ENCODE measurements around the gene SPPL2B.

The SPPL2B gene

DNA sequence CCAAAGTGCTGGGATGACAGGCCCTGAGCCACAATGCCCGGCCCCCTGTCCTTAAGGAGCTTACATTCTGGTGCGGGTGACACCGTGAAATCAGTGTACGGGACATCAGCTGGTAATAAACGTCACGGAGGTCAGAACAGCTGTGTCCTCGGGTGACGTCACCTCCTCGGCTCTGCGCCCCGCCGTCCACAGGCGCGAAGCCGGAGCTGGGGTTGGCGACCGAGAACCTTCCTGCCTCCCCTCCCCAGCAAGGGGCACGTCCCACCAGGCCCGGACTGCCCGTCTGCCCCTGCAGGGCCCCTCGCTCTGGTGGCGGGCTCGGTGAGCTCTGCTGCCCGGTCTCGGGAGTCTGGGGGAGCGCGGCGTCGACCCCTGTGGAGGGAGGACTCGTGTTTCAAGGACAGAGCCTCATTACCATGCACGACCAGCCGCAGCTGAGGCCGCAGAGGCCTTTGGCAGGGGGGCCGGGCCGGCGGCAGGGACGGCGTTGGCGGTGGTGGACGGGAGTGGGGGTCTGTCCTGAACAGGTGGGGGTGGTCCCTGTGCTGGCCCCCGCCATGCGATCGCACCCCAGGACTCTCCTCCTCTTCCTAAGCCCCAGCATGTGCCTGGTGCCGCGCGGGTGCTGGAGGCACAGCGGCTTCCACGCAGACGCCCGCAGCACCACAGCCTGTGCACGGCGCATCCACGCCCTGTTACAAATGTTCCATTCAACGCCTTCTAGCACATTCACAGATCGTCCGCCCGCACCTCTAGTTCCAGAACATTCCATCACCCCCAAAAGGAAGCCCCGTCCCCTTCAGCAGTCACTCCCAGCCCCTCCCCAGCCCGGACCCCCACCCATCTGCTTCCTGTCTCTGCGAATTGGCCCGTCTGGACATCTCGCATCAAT is 25.9 kb upstream of the SPPL2B start:
- DNase-seq (ENCODE audit: low read depth, low spot score) = peak; percentile 55

DNA sequence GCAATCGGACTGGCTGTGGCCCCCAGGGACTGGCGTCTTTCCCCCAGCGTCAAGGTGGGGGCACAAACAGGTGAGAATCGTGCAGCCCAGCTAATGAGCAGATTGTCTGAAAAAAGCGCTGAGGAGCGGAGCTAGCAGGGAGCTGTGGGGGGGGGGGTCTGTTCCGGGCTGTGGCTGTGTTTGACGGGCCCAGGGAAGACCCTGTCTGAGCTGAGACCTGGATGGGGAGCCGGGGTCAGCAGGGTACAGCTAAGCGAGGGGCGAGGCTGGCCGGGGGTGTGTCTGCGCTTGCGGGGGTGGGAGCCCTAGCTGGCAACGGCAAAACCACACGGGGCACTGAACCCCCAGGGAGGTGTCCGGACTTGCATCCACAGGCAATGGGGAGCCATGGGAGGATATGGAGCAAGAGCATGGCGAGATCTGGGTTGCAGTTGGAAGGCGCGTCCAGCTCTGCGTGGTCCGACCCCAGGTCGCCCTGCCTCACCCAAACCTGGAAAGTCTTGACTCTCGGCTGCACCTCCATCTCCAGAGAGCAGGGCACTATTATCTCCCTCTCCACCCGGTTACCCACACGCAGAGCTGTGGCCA is 25.2 kb upstream of the SPPL2B start:
- DNase-seq (ENCODE audit: low read depth, low spot score) = no peak

DNA sequence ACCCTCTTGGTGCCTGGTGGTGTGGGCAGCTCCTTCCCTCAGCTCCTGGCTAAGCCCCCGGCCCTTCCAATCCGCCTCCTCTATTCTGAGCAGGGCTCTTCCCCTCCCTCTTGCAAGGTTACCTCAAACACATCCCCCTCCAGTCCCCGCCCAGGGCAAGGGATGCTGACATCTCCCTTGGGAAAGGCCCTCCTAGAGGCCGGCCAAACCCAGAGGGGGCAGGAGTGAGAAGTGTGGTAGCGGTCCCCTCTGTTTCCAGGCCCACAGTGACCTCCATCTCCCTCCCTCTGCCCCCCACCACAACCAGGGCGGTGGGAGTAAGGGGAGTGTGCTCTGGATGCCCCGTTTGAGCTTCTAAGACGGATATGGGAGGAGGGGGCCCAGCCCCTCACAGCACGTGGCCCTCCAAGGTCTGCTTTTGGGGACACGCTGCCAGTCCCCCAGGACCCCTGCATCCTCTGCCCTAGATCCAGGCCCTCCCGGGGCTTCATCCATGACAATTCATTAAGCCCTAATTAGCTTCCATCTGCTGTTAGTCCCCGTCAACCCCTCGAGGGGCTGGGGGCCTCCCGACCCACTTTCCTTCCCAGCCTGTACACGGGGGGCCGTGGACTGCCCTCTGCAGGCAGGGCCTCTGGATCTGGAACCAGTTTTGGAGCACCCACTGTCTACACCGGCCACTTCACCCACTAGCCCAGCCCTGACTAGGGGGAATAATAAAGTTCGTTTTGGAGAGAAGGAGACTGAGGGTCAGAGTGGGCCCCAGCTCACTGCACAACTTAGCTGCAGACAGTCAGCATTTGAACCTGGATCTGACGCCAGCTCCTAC is 22.8 kb upstream of the SPPL2B start:
- DNase-seq (ENCODE audit: low read depth, low spot score) = no peak

DNA sequence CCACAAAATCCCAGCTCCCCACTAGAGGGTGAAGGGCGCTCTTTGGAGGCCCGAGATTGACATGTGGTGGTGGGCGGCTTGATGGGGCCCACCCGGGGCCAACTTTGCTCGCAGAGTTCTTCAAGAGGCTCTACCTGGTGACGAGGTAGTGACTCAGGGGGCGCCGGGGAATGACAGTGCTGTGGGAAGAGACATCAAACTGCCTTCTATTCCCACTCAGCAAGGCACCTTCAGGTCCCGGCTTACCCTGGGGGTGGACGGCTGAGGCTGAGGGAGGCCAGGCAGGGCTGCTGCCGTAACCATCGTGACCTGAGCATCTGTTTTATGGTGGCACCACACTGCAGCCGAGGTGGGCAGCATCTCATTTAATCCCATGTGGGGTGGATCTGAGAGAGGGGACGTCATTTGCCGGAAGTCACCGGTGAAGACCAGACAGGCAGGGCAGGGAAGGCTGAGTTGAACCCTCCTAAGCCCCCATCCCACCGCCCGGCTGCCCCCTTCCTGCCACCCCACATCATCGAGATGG is 22.1 kb upstream of the SPPL2B start:
- DNase-seq (ENCODE audit: low read depth, low spot score) = no peak

DNA sequence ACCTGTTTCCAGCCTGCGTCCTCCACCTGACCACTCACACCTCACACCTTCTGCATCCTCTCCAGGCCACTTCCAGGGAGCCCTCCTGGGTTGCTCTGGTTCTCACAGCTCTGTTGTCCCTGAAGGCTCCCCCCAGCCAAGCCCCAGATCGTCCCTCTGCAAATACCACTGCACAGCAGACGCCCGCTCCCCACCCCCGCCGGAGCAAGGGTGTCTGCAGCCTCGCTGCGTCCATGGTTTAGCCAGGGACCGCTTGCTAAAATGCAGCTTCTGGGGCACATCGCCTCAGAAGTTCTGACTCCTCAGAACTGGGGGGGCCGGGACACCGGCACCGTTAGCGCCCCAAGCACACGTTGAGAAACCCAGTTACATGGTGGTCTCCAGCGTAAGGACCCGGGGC is 21.5 kb upstream of the SPPL2B start:
- DNase-seq (ENCODE audit: low read depth, low spot score) = no peak

DNA sequence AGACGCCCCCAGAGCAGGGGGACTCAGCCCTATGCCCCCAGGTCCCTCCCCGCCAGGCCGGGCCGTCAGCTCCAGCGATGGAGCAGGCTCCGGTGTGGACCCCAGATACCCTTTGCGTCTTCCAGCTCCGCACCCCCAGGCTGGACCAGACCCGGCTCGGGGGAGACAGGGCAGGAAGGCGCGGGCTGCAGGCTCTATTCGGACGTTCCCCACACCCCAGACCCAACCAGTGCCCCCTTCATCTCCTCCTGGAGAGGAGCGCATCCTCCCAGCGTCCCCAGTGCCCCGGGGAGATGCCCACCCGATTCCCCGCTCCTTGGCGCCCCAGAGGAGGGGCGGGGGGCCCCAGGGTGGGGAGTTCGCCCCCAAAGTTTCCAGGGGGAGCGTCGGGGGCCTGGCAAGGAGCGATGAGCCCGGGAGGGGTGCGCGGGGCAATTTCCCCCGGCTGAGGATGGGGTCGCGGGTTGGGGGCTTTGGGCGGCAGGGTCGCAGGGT is 20.9 kb upstream of the SPPL2B start:
- DNase-seq (ENCODE audit: low read depth, low spot score) = no peak

DNA sequence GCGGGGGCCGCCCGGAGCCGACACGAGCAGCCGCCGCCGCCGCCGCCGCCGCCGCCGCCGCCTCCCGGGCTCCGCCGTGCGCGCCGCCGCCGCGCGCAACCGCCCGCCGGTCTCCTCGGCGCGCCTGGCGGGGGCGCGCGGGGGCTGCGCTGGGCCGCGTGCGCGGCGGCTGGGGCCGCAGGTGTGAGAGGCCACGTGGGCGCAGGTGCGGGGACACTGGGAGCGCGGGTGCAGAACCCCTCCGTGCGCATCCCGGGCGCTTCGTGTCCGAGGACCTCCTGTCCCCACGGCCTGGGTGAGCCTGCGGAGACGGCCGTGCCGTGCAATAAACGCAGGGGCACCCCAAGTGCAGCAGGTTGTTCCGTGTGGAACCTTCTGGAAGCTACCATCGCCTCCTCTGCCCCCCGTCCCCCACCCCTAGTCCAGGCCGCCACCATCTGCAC is 20.3 kb upstream of the SPPL2B start, which contains the start of gene LINGO3:
LINGO3 (minus strand) TSS at position 41 of the 443 bp plus-strand sequence. CDS start 16,378 bp downstream, outside the sequence.
- DNase-seq (ENCODE audit: low read depth, low spot score) = no peak

DNA sequence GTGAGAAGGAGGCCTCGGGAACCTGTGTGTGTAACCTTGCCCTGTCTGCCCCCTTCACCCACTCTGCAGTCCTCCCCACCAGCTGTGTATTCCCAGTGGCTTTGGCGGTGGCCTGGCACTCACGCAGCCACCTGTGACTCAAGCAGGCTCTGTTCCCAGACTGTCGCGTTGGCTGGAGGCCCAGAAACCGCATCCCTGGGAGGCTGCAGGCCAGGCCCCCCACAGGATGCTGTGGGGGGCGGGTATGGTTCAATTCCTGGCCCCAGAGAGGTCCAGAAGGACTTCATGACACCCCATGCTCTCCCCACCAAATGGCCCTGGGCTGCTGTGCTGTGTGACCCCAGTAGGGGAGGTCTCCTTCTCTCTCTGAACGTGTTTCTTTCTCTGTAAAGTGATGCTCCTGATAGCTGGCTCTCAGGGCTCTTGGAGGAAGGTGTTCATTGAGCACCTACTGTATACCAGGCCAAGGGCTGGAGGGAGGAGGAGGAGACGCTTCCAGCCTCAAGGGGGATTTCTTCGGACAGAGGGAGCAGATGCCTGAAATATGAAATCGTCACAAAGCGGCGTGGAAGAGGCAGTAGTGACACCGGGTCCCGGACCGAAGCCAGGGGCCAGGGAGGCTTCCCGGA is 18.6 kb upstream of the SPPL2B start:
- no peak for DNase-seq (ENCODE audit: low read depth, low spot score)

DNA sequence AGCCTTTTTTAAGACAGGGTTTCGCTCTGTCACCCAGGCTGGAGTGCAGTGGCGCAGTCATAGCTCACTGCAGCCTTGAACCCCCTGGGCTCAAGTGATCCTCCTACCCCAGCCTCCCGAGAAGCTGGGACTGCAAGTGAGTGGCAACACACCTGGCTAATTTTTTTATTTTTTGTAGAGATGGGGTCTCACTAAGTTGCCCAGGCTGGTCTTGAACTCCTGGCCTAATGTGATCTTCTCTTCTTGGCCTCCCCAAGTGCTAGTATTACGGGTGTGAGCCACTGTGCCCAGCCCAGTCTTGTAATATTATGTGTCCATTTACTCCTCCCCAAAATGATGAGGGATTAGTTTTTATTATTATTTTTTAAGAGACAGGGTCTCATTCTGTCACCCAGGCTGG is 17.4 kb upstream of the SPPL2B start:
- no peak for DNase-seq (ENCODE audit: low read depth, low spot score)

DNA sequence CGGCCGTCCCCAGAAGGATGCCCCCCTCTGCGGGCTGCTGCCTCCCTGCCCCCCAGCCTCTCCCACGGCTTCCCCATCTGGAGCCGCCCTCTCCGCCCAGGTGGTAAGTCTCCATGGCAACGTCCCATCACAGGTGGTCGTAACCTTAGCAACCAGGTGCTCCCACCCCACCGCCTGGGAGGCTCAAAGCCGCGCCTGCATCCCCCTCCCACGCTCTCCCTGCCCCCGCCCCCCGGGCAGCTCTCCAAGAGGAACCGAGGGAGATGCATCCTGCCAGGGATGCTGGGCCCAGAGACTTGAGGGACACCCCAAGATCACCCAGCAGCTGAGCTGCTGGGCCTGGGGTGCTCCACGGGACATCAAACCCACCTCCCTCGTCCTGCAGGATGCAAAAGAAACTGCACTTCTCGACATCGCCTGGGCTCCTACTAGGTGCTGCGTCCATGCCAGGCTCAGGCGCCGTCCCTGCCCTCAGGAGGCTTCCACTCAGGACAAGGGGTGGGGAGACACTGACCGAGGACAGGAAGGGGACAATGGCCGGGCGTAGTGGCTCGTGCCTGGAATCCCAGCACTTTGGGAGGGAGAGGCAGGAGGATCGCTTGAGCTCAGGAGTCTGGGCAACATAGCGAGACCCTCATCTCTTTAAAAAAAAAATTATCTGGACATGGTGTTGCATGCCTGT is 15.5 kb upstream of the SPPL2B start:
- DNase-seq (ENCODE audit: low read depth, low spot score) = no peak

DNA sequence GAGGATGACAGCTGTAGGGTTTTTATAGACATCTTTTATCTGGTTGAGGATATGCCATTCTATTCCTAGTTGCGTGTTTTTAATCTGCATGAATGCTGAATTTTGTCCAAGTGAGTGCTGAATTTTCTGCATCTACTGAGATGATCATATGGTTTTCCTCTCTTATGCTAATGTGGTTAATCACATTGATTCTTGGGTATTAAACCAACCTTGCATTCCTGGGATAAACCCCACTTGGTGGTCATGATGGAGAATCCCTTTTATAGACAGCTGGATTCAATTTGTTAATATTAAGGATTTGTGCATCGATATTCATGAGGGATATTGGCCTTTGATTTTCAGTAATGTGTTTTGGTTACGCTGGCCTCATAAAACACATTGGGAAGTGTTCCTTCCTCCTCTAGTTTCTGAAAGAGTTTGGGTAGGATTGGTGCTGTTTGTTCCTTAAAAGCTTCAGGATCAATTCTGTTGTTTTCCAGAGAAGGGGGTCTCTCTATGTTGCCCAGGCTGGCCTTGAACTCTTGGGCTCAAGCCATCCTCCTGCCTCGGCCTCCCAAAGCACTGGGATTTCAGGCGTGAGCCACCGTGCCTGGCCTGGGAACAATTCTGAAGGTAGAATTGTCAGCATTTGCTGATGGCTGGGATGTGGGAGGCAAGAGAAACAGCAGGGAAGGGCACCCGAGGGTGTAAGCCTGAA is 13.2 kb upstream of the SPPL2B start:
- DNase-seq (ENCODE audit: low read depth, low spot score) = no peak

DNA sequence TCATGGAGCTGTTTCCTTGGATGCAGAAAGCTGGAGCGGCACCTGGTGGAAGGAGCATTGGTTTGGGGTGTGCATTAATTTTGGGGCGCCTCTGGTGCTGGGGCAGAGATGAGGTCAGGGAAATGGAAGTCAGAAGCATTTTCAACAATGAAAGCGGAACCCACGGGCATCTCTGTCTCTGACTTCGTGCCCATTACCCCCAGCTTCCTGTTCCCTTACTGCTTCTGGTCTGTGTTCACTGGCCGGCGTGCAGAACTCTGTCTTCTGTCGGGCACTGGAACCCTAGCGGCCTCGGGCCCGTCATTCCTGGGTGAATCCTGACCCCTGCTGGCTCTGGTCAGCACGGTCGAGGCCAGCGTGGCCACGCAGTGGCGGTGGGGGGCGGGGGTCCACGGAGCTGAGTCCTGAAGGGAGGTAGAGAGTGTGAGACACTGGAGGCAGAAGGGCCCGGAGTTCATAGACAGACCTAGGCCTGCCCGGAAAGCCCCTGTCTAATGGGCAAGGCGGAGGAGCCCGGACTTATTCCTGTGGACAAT is 12.6 kb upstream of the SPPL2B start:
- DNase-seq (ENCODE audit: low read depth, low spot score) = peak; percentile 79

DNA sequence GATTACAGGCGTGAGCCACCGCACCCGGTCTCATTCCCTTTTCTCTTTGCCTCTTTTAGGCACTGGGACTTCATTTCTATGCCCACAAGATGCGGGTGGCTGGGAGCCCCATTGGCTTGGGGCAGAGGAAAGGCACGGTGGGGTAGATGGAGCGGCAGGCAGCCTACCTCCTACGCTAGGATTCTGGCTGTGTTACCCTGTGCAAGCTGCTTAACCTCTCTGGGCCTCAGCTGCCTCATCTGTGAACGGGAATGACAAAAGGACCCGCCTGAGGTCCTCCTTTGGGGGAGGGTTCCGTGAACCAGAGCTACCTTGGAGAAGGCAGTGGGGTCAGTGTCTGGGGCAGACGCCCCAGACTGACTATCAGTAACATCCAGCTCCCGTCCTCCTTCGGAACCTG is 11.2 kb upstream of the SPPL2B start:
- no peak for DNase-seq (ENCODE audit: low read depth, low spot score)

DNA sequence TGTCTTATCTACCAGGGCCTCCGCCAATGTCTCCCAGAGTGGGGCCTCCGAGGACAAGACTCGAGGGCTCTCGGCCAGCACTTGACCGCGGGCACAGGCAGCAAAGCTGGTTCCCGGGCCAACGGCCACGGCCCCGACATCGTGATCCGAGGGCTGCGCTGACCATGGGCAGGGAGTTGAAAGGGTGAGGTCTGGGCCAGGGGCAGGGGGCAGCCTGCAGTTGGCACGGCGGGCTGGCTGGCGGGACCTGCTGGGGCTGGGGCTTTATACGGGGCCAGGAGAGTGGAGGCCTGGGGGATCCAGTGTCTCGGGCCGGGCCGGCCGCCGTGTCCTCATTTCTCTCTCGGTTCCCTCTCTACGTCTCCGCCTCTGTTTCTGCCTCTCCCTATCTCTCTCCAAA is 10.7 kb upstream of the SPPL2B start:
- DNase-seq (ENCODE audit: low read depth, low spot score) = no peak

DNA sequence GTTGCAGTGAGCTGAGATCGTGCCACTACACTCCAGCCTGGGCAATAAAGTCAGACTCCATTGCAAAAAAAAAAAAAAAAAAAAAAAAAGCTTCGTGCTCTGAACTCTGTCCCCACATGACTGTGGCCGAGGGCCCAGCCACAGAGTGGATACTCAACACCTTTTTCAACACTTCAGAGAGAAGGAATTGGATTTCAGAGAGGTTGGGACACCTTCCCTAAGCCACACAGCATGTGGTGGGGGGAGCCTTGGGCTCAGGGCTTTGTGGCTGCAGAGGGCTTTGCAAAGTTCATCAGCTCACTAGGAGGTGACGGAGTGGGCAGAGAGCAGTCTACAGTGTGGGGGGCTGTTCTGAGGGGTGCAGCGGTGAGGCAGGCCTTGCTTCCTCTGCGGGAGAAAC is 9.6 kb upstream of the SPPL2B start:
- no peak for DNase-seq (ENCODE audit: low read depth, low spot score)

DNA sequence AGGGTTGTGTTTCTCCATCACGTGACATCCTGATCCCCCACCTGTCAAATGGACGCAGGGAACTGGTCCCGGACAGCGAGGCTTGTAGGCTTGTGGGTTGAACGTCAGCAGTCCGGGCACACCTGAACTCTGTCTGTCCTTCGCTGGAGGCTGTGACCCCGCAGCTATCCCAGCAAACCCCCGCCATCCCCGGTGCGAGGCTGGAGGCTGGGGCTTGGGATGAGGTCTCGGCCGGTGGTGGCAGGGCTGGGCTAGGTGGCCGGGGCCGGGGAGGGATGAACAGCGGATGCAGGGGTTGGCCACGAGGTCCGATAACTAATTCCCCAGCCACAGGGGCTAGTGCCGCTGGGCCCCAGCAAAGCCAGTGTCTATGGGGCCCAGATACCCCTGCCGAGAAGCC is 8.9 kb upstream of the SPPL2B start:
- DNase-seq (ENCODE audit: low read depth, low spot score) = no peak

DNA sequence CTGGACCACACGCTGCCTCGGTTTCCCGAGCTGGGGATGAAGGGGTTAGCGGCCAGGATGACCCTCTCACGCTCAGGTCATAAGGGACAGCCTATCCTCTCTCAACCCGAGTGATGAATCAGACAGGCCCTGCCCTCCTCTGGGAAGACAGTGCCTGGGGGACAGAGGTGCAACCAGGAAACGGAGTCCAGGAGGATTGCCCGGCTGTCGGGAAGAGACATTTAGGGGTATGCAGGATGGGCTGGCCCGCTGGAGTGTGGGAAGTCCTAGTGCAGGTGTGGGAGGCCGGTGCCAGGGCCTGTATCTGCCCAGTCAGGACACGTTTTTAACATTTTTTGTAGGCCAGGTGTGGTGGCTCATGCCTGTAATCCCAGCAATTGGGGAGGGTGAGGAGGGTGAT is 8.4 kb upstream of the SPPL2B start:
- DNase-seq (ENCODE audit: low read depth, low spot score) = no peak

DNA sequence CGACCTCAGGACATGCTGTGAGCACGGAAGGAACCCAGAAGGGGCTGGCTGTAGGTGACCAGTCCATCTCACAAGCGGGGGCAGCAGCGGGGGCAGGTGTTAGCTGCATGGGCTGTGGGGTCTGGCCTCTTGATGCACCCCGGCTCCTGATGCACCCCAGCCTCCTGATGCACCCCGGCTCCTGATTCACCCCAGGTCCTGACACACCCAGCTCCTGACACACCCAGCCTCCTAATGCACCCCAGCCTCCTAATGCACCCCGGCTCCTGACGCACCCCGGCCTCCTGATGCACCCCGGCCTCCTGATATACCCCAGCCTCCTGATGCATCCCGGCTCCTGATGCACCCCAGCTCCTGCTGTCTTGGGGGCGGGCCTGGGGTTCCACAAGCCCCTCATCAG is 7.5 kb upstream of the SPPL2B start:
- DNase-seq (ENCODE audit: low read depth, low spot score) = no peak

DNA sequence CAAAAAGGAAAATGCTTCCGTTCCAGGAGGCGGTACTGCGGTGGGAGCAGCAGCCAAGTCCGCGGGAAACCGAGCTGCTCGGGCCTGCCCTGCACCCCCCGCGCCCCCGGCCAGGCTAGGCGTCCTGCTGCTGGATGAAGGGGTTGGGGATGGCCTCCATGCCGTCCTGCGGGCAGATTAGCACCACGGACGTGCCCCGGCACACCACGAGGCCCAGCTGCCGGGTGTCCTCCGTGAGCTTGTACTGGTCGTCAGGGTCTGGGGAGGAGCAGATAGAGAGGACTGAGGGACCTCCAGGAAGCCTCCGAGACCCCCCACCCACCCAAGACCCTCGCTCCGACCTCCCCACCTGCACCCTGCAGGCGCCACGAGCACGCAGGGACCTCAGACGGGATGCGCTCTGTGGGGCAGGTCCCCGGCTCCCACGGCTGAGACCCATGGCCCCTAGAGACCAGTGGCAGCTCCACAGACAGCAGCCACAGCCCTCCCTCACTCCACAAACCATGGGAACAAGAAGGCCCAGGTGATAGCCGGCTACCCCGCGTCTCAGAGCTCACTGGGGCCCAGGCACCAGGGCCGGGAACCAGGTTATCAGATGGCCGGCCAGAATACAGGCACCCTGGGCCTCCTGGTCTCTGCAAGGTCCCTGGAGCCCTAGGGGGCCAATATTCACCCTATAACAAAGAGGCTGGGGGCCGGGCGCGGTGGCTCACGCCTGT is 6.8 kb upstream of the SPPL2B start:
- DNase-seq (ENCODE audit: low read depth, low spot score) = no peak

Data from ELF-1 (cell line).